NCI-H2171 treated with DMSO at 0.1 percent for 48 hours (cell line): ENCODE measurements around the gene ATG2B.
"Not testable (repeated sequence)": the region's sequence is repeated elsewhere in the genome, so short reads cannot be mapped to it uniquely, and the experiment has no call there.

Experiments used
- DNase-seq: peaks from one replicate; lab custom pipeline; 2025; lab: John Stamatoyannopoulos, UW

The ATG2B gene

DNA sequence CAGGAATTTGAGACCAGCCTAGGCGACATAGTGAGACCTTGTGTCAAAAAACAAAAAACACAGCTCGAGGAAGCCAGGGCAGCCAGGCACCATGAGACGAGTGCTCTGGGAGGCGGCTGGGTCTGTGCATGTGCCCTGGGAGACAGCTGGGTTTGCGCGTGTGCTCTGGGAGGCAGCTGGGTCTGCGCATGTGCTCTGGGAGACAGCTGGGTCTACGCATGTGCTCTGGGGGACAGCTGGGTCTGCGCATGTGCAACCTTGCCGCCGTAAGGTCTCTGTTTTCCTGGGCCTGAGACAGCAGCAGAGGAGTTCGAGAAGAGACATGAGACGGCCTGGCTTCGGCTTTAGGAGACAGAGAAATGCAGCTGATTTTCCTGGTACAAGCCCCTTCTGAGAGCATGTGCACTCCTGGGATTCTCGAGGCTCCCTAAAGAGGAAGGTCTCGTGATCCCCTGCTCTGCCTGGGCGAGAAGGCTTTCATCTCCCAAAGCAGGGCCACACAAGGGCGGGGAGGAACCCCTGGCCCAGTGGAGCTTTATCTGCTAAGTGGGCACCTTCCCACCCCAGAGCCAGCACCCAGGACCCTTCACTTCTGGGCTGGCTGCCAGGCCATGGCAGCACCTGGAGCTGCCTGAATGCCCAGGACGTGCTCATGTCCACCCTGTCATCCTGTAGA is 110.7 kb downstream of the ATG2B start:
- DNase-seq, result peak; percentile 47

DNA sequence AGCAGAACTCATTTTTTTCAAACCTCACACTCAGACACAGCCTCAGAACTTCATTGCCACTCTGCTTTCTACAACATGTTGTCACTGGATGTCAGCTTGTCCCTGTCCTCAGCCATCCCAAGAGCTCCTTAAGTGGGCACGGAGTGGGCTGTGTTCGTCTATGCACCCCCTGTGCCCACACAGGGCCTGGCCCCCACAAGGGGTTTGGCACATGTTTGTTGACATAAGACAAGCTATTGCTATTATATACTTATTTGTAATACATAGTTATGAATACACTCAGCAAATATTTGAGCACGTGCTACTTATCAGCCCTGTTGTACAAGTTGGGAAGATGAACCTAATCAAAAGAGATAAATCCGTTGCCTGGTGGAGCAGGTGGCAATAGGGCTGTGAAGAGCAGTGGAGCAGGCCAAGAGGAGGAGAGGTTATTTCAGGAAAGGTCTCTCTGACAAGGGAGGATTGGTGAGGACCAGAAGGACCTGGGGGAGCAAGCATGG is 111.4 kb downstream of the ATG2B start:
- DNase-seq, result no peak

DNA sequence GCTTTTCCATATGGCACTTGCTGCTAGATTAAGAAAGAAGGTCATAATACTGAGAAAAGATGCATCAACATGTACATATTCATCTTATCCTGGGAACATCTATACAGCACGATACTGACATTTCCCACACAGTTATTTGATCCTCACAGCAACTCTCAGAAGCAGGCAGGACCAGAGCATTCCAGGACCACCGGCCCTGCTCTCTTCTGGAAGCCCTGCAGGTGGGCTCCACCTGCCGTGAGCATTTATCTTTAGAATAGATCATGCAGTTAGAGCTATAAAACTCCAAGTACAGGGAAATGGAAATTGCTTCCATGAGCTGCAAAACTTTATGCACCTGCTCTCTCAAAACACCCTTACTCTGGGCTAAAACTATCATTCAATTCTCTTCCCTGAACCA is 112.7 kb downstream of the ATG2B start:
- DNase-seq, result peak; percentile 40

DNA sequence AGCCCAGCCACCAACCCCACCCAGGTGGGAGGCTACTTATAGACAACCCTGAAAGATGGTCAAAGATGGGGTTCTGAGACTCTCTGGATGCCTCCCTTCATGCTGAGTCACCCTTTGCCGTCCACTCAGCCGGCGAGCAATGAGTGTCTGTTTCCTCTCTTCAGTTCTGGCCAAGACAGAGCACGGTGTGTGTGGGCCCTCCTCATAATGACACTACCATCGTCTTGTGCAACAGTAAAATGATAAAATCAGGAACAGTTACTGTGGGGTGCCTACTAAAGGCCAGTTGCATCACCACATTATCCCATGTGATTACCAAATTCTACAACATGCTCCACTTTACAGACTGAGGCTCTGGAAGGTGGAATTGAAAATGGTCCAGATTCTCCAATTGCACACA is 114.1 kb downstream of the ATG2B start:
- DNase-seq, result no peak

DNA sequence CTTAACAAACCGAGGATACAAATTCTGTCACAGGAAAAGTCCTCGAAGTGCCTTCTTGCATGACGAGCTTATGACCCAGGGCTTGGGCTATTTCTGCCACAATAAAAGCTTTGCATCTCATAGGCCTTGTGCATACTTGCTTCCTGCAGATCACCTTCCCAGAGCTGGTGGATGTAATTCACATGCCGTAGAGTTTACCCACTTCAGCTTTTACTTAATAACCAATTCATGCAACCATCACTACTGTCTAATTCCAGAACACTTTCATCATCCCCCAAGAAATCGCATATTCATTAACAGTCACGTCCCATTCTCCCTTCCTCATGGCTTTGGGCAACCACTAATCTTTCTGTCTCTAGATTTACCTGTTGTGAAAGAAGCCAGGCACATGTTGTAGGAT is 116.1 kb downstream of the ATG2B start:
- DNase-seq, result no peak

DNA sequence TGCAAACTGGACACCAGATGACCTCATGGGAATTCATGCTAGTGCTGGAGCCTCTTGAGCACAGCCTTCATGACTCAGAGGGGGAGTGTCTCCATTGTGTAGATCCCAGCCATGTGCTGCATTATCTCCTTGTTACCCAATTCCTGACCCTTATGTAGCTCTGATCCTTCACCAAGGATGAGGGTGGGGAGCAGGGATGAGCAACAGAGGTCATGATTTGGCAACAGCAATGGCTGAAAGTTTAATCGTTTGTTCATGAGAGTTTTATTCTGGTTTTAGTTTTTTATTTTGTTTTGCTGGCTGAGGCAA is 116.6 kb downstream of the ATG2B start:
- peak; percentile 95 for DNase-seq

DNA sequence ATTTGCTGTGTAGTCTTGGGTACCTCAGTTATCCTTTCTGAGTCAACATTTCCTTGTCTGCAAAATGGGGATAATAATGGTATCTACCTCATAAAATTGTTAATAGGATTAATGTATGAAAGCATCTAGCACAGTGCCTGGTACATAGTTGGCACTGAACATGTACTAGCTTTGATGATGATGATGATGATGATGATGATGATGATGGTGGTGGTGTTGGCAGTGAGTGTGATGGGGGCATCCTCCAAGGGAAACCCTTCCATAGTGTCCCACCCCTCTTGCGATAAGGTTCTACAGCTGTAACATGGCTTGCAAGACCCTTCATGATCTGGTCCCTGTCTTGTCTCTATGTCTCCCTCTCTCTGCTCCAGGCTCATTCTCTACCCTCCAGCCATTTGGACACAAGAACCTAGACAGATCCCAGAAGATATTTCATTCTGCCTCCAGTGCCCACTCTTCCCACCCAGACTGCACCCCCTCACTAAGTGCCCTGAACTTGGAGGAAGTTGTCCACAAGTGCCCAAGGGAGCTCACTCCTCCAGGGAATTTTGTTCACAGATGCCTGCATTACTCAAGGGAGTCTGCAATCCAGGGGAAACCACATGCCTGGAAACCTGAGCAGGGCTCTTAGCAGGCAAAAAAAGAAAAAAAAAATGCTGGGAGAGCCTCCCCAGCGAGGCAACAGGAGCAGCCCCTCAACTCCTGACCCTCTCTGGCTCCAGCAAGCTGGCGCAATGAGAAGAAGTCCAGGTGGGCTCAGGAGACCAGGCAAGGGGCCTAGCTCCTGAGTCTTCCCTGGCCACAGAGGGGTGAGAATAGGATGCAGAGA is 117.2 kb downstream of the ATG2B start:
- peak; percentile 95 for DNase-seq

DNA sequence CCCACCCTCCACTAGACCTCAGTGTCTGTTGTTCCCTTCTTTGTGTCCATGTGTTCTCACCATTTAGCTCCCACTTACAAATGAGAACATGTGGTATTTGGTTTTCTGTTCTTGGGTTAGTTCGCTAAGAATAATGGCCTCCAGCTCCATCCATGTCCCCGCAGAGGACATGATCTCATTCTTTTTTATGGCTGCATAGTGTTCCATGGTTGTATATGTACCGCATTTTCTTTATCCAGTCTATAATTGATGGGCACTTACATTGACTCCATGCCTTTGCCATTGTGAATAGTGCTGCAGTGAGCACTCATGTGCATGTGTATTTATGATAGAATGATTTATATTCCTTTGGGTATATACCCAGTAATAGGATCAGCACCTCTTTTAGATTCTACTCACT is 118.1 kb downstream of the ATG2B start:
- not testable (repeated sequence) for DNase-seq

DNA sequence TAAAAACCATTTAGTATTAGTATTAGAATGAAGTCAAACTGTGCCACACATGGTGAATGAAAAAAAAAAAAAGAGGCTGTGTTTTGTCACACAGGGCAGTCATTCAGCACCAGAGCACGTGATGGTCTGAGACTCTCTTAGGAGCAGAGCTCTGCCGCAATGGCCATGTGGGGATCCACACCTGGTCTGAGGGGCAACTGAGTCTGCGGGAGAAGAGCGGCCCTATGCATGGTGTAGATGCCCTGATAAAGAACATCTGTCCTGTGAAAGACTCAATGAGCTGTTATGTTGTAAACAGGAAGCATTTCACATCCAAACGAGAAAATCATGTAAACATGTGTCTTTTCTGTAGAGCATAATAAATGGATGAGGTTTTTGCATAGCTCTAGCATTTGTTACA is 119.4 kb downstream of the ATG2B start:
- DNase-seq, result peak; percentile 70

DNA sequence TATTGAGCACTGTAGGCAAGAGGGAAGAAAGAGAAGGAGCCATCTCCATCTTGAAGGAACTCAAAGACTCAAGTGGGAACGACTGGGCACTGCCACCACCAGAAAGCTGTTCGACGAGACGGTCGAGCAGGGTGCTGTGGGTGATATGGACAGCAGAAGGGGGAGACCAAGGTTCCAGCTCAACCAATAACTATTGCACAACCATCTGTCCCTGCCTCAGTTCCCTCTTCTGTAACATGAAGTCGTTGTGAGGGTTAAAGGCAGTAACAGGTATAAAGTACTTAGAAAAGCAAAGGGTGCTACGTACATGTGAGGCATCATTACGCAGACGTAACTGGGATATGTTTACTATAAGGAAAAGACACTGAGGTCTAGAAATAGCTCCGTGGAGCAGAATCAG is 121.0 kb downstream of the ATG2B start:
- no peak for DNase-seq

DNA sequence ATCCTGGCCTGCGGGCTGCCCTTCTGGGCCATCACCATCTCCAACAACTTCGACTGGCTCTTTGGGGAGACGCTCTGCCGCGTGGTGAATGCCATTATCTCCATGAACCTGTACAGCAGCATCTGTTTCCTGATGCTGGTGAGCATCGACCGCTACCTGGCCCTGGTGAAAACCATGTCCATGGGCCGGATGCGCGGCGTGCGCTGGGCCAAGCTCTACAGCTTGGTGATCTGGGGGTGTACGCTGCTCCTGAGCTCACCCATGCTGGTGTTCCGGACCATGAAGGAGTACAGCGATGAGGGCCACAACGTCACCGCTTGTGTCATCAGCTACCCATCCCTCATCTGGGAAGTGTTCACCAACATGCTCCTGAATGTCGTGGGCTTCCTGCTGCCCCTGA is 122.5 kb downstream of the ATG2B start:
- DNase-seq, result no peak

DNA sequence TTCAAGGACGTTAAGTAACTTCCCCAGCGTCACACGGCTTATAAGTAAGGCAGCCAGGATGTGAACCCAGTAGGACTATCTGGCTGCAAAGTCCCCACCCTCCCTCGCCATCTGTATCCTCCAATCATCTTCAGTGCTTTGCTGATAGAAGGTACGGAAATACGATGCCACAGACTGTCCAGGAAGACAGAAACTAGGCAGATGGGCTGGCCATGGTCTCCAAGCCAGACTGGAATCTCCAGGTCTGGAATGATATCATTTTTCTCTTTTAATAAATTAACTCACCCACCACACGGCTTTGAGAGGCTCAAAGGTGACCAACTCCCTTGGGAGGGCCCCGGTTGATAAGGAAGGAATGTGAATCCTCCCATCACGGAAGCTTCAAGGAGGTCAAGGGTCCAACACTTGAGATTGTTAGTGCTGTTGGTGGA is 123.4 kb downstream of the ATG2B start:
- DNase-seq, result no peak

DNA sequence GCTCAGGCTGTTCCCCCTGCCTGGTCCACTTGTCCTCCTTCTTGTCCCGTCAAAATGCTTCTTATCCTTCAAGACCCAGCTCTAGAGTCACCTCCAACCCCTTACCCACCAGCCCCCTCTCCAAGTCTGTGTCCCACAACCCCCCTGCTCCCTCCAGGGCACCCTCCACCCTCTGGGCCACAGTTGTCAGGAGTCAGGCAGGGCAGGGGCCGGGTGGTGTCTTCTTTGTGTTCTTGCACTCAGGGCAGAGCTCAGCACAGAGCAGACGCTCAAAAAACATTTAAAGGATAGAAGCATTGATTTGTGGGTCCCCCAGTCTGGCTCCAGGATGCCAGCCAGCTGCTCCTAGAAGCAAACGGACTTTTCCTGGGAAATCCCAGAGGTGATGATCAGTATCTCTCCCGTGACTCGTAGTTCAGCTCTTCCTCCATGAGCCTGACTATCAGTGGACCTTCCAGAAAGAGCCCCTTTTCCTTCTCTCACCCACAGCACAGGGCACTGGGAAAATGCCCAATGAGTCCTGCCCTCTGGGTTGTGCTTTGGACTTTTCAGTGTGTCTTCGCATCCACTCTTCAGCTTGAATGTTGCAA is 124.4 kb downstream of the ATG2B start:
- DNase-seq, result no peak

DNA sequence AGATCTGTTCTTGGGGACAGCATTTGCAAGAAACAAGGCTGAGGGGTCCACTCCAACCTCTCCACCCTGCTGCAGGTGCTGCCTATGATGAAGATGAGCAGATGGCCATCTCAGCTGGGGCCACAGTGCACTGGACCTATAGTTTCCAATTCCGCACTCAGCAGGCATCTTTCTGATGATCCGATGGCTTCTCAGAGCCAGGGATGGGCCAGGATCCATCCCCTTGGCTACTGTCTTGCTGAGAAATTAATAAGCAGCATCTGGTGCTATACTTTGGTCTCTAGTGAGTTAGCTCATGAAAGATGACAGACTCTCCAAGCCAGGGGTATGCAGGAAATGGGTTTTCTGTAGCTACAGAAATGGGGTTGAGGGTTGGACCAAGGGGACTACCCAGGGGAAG is 125.5 kb downstream of the ATG2B start:
- no peak for DNase-seq

DNA sequence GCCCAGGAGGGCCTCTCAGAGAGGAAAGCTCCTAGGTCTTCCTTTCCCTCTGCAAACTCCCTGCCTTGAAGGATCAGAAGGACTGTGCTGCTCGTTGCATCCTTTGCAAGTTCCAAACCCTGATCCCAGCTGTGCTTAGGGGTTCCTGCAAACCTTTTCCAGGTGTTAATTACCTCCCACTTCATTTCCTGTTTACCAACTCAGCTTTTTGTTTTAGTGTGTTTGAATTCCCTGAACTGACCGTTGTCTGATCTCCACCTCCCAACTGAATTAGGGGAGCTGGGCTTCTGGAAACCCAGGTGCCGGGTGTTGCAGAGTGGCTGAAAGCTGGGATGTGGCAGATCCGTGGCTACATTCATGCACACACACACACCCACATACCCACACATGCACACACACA is 127.7 kb downstream of the ATG2B start:
- no peak for DNase-seq

DNA sequence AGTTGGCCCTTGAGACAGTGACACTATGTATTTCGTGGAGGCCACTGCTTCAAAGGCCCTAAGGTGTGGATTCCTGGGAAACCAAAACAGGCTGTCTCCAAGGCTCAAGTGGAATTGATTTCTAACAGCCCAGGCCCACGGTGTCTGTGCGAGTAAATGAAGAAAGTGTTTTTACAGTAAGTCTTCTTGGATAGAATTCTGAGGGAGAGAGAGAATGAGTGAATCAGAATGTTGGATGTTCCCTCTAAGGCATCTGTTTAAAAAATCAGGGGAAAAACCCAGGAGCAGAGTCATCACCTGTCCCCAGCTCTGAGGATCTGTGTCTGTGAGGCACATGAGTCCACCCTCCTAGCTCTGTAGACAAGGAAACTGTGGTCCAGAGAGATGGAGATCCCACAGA is 129.5 kb downstream of the ATG2B start:
- no peak for DNase-seq

DNA sequence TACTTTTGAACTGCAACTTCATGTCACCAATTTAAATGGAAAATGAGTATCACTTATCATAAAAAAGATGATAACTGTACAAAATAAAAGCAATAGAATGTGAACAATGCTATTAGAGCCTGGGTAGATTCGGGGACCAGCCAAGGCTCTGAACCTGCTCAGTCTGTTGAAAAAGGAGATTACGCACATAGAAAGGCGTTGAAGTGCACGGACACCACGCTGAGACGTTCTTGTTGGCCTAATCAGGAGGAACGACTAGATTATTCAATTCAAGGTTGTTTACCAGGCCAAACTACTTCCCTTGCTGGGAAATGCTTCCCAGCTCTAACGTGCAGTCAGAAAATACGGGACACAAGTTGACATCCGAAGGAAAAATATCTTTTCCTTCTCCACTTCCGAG is 130.6 kb downstream of the ATG2B start:
- DNase-seq, result no peak

DNA sequence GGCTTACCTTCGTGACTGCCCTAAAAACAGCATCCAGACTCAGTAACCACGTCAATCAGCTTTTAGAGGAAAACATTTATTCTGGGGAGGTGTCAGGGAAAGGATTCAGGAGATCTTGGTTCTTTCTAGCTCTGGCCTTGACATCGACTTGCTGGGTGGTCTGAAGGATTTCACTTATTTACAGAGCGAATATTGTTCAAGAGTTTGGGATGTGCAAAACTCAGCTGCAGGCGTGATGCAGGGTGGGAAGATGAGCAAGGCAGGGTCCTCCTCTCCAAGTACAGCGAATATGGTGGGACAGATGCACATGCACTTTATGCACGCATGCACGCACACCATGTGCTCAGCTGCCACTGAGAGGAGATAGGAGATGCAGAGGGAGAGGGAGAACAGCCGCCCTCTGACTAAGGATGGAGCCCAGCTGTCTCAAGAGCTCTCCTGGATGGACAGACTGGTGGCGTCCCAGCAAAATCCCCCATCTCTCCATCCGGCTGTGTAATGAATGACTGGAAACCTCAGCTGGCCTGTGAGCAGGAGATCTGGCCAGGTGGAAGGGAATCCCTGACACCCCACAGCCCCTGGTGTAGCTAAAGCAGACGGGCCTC is 131.5 kb downstream of the ATG2B start:
- DNase-seq, result peak; percentile 83

DNA sequence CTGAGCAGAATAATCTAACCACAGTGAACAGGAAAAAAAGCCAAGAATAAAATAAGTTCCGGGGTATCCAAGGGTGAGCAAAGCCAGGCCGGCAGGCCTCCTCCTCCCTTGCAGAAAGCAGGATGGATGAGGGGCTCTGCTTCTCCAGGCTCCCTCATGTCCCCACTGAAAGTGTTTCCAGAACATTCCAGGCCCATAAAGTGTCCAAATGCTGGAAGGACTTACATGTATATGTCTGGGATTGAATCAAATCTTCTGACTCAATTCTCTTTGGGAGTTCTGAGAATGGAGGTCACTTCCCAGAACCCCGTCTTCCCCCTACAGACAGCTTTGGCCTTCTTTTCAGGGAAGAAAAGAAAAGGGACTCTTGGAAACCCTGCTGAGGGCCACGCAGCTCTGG is 132.1 kb downstream of the ATG2B start:
- no peak for DNase-seq

DNA sequence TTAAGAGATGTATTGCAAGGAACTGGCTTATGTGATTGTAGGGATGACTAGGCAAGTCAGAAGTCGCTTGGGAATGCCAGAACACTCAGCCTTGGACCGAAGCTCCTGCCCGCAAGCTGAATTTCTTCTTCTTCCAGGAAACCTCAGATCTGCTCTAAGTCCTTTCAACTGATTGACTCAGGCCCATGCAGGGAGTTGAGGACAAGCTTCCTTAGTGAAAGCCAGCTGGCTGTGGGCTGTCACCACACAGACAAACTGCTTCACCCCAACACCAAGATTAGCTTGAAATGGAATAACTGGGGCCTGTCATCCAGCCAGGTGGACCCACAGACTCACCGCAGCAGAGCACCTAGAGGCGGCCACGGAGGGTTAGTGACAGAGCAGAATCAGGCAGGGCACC is 133.8 kb downstream of the ATG2B start:
- DNase-seq, result no peak
